ENCODE measurements around the gene SP110. TPM values are rescaled to one million over a fixed set of nuclear protein-coding genes. Genes with fewer than 3 reads are reported as not detected.
"Not testable (repeated sequence)": the region's sequence is repeated elsewhere in the genome, so short reads cannot be mapped to it uniquely, and the experiment has no call there.

SP110 gene
- total RNA-seq, 1 donor from 2014 or later = 24.5 TPM

DNA sequence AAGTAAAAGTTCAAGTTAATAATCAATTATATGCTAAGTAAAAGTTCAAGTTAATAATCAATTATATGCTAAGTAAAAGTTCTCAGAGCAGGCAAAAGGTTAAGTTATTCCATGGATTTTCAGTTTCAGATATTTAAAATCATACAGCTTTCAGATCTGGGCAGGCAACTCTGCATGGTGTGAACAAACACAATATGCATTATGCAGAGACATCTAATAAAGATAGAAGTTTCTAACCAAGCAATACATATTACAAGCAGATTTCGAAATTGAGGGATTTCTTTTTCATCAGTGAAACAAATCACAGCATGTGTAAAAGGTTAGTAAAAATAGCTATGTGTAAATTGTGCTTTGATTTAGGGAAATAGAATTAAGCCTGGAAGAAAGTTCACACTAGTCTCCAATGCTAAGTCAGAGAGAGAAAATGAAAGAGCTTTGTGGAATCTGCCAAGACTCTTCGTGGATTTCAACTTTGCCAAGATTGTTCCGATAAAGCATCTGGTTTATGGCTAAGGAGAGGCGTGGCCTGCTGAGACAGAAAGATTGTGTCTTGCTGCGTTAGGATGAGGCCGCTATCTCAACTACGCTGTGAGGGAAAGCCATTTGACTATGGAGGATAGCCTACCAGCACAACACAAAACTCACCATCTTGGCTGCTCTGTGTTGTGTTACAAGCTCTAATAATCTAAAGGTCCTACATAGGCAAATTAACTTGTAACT, 91.0 kb downstream of the SP110 start:
- no peak for DNase-seq (ENCODE audit: low spot score)

- no peak for DNase-seq (ENCODE audit: low spot score)
These were observed 92.6 kb downstream of the SP110 start for GRCh38 chr2:230127195-230127594.

DNA sequence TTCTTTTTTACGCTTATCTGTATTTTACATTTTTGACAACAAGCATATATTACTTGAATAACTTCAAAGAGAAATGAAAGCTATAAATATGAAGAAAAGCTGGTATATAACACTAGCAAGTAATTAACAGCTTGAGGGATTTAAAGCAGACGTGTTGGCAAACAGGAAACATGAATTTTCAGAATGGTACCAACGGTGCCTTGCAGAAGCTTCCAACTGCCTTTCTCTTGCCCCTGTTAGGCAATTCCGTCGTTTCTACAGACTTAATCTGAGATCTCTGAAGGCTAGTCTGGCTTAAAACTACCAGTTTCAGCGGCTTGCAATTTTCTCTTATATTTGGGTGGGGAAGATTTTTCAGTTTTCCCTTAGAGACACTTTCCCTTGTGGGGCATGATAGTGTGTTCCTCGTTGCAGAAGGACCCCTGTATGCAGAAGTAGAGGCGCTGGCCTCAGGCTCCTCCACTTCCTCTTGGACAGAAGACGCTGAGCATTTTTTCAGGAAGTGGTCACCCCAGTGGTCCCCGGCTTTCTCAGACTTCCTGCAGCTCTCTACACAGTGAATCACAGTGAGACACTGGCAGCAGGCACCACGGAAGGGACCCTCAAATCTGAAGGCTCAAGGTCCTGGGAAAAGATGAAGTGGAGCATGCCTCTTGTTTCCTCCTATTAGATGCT, 94.9 kb downstream of the SP110 start:
- DNase-seq (ENCODE audit: low spot score) = no peak

GRCh38 chr2:230124235-230124634, 95.5 kb downstream of the SP110 start:
- DNase-seq (ENCODE audit: low spot score) = no peak

DNA sequence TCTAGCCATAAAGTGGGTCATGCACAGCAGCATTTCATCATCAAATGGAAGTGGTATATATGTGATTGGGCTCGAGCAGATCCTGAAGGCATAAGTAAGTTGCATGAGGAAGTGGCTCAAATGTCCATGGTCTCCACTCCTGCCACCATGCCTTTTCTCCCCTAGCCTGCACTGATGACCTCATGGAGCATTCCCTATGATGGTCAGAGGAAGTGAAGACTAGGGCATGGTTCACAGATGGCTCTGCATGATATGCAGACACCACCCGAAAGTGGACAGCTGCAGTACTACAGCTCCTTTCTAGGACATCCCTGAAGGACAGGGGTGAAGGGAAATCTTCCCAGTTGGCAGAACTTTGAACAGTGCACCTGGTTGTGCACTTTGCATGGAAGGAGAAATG, 99.4 kb downstream of the SP110 start:
- not testable (repeated sequence) for DNase-seq (ENCODE audit: low spot score)

- not testable (repeated sequence) for DNase-seq (ENCODE audit: low spot score)
These were observed 100.0 kb downstream of the SP110 start for GRCh38 chr2:230119827-230120226.

Other genes with a start within 250 kb of the SP110 start
- gene SLC16A14, start 151.1 kb downstream of the SP110 start, total RNA-seq = 2.5 TPM
- 2.6 TPM for gene SP140, start 5.8 kb upstream of the SP110 start, total RNA-seq
- gene SP140L, start 107.2 kb upstream of the SP110 start, total RNA-seq = 15.6 TPM
- 121 TPM for gene SP100, start 196.2 kb upstream of the SP110 start, total RNA-seq